K562 (cell line): Measurements from ENCODE around the gene LPCAT1. TPM values are rescaled to one million over a fixed set of nuclear protein-coding genes. Genes with fewer than 3 reads are reported as not detected.

Experiments used
- ATAC-seq: fragments of 200-7000 bp; cut with Tn5 transposase; 3 replicates; pipeline ENCODE4 v1.9.1; 2020; ENCODE audit warnings: moderate library complexity
- BruUV-seq: library from RNA; stranded (reverse); fragments of 400-500 nt; replicated peaks from 2 replicates; lab custom pipeline; 2021; lab: Mats Ljungman, UMichigan
- CTCF ChIA-PET: fragments of 300-600 bp; formaldehyde crosslinking; extraction: SDS; loops from one replicate; lab custom pipeline; 2021; ENCODE audit warnings: low intra/inter-chr PET ratio; lab: Yijun Ruan, JAX
- POLR2A ChIA-PET: fragments of 300-600, 350-650 bp; sonication (Branson Sonifier 250); formaldehyde crosslinking; extraction: SDS; loops from one replicate; lab custom pipeline; 2021; ENCODE audit warnings: antibody characterized with exemption, inconsistent platforms; lab: Yijun Ruan, JAX
- DNase-seq, 4 experiments: peaks; one replicate each; pipeline versions ENCODE4 v3.0.0 to v3.0.0-alpha.2; 2011 to 2018; ENCODE audit warnings: low spot score in 3 of 4, mixed read lengths in 3 of 4; ENCODE audit errors: extremely low read depth in 1 of 4
- FAIRE-seq: peaks from 2 replicates; lab custom pipeline; 2011; peaks lifted over from hg19 to GRCh38; lab: Jason Lieb, UNC
- H2AFZ ChIP-seq: 2 replicates; pipeline ENCODE4 v1.6.0; 2011; ENCODE audit warnings: low read depth, low read length, control low read depth, inconsistent platforms
- H3K27ac ChIP-seq: fragments of 200-600 bp; 3 replicates; pipeline ENCODE4 v1.8.0; 2011; ENCODE audit warnings: low read depth, mild to moderate bottlenecking, control low read depth, inconsistent platforms, low read length, moderate library complexity, mixed read lengths; ENCODE audit errors: extremely low read depth
- H3K27me3 ChIP-seq, 2 experiments: fragments of 300-600 bp in 1 of 2; 2 replicates in 1 of 2; 3 replicates in 1 of 2; pipeline versions ENCODE4 v1.6.0 to v1.8.0; 2011; ENCODE audit warnings: inconsistent platforms in 2 of 2, low read length in 2 of 2, mild to moderate bottlenecking in 1 of 2, mixed read lengths in 1 of 2, moderate library complexity in 1 of 2; ENCODE audit not compliant: control insufficient read depth in 2 of 2, insufficient read depth in 2 of 2
- H3K36me3 ChIP-seq: fragments of 300-600 bp; 3 replicates; pipeline ENCODE4 v1.8.0; 2011; ENCODE audit warnings: mild to moderate bottlenecking, low read length, inconsistent platforms; ENCODE audit not compliant: control insufficient read depth, insufficient read depth
- H3K4me1 ChIP-seq, 2 experiments: fragments of 200-600 bp in 1 of 2; replicated peaks in 1 of 2; 2 replicates in 1 of 2; 3 replicates in 1 of 2; pipeline versions ENCODE4 v1.5.1 to v1.8.0; 2011; ENCODE audit warnings: inconsistent platforms in 2 of 2, low read length in 2 of 2, mild to moderate bottlenecking in 1 of 2, mixed read lengths in 1 of 2, moderate library complexity in 1 of 2; ENCODE audit not compliant: control insufficient read depth in 2 of 2, insufficient read depth in 2 of 2
- H3K4me2 ChIP-seq: 2 replicates; pipeline ENCODE4 v1.6.1; 2011; ENCODE audit warnings: low read length, control low read depth, inconsistent platforms, mixed read lengths; ENCODE audit not compliant: insufficient read depth
- H3K4me3 ChIP-seq: fragments of 200-600 bp; sonication (generic), shearing (Covaris generic); 2 replicates; pipeline ENCODE4 v1.5.1; 2016; ENCODE audit warnings: control low read depth, inconsistent platforms
- H3K79me2 ChIP-seq: fragments of 200-600 bp; 3 replicates; pipeline ENCODE4 v1.8.0; 2011; ENCODE audit warnings: low read length, inconsistent platforms; ENCODE audit not compliant: control insufficient read depth, insufficient read depth
- H3K9ac ChIP-seq, 2 experiments: 2 replicates each; pipeline versions ENCODE4 v1.6.0 to v1.6.1; 2011; ENCODE audit warnings: low read depth in 2 of 2, low read length in 2 of 2, control low read depth in 1 of 2, inconsistent platforms in 1 of 2, mild to moderate bottlenecking in 1 of 2, mixed read lengths in 1 of 2; ENCODE audit not compliant: insufficient read depth in 1 of 2
- H3K9me1 ChIP-seq: one replicate; pipeline ENCODE4 v1.6.0; 2011; ENCODE audit warnings: inconsistent platforms, mild to moderate bottlenecking, low read length, moderate library complexity; ENCODE audit not compliant: control insufficient read depth, insufficient read depth
- H3K9me3 ChIP-seq: replicated peaks from 2 replicates; pipeline ENCODE4 v1.5.1; 2011; ENCODE audit warnings: low read depth, low read length, inconsistent platforms; ENCODE audit not compliant: control insufficient read depth, insufficient read depth
- H4K20me1 ChIP-seq: replicated peaks from 2 replicates; pipeline ENCODE4 v1.6.1; 2011; ENCODE audit warnings: low read length, inconsistent platforms, mixed read lengths; ENCODE audit not compliant: control insufficient read depth, insufficient read depth
- CBX1 ChIP-seq: sonication (generic); IDR thresholded peaks from 2 replicates; pipeline ENCODE4 v1.6.1; 2016; ENCODE audit warnings: antibody characterized with exemption, low read depth, mild to moderate bottlenecking
- EHMT2 ChIP-seq: fragments of 450-650 bp; IDR thresholded peaks from 2 replicates; pipeline ENCODE4 v1.6.1; 2018; ENCODE audit warnings: antibody characterized with exemption
- NFRKB ChIP-seq: fragments of 450-650 bp; IDR thresholded peaks from 2 replicates; pipeline ENCODE4 v1.6.1; 2016; ENCODE audit warnings: low read depth
- POLR2H ChIP-seq: IDR thresholded peaks from 2 replicates; pipeline ENCODE4 v1.6.1; 2016; ENCODE audit warnings: missing genetic modification characterization, low read depth, mild to moderate bottlenecking, control low read depth, missing compliant biosample characterization, moderate library complexity
- SPI1 ChIP-seq: IDR thresholded peaks from 2 replicates; pipeline ENCODE4 v1.6.1; 2011; ENCODE audit warnings: low read depth, low read length, control low read depth, borderline replicate concordance
- TCF7L2 ChIP-seq: fragments of 150-350 bp; IDR thresholded peaks from 2 replicates; pipeline ENCODE4 v1.6.1; 2016; ENCODE audit warnings: low read depth, mild to moderate bottlenecking, low read length, moderate library complexity
- TEAD4 ChIP-seq, 2 experiments: sonication (generic) in 1 of 2; formaldehyde crosslinking in 1 of 2; IDR thresholded peaks; 2 replicates each; pipeline versions ENCODE4 v1.6.1 to v1.8.0; 2012 to 2022; ENCODE audit warnings: borderline replicate concordance in 1 of 2, inconsistent platforms in 1 of 2, low read length in 1 of 2, mild to moderate bottlenecking in 1 of 2, missing genetic modification reagents in 1 of 2
- WGBS: fragments of 100-300 bp; shearing (Covaris generic); methylation state at CpG from one replicate; pipeline ENCODE4 v1.1.6; 2016; ENCODE audit warnings: low coverage, mixed read lengths; ENCODE audit not compliant: insufficient coverage; ENCODE audit errors: missing lambda C conversion rate; 5-methylcytosine and 5-hydroxymethylcytosine counted together
- in situ Hi-C: fragments of 300-500 bp; cut with MboI; formaldehyde crosslinking; loops from 4 replicates; pipeline ENCODE4 v1.15.0; 2018; ENCODE audit warnings: inconsistent platforms, mixed read lengths
- intact Hi-C: fragments of 100-400 bp; cut with micrococcal nuclease; formaldehyde crosslinking; loops from 2 replicates; pipeline ENCODE4 v1.14.2; 2022
- polyA plus RNA-seq, 8 experiments: library from polyadenylated mRNA; depleted of rRNA in 4 of 8; stranded (reverse) in 5 of 8; unstranded in 3 of 8; fragments of >200 nt; fragmentation: Nextera tagmentation in 2 of 8; fragmentation: Illumina TruSeq in 1 of 8; extraction: Ambion mirVana in 2 of 8; extraction: Trizol in 1 of 8; gene quantifications; 2 replicates each; pipeline versions ENCODE4 v1.2.1 to v1.2.3, GENCODE V29; 2011 to 2014; ENCODE audit warnings: inconsistent platforms in 1 of 8, missing spikeins in 1 of 8
- total RNA-seq, 7 experiments: library from RNA; depleted of rRNA in 6 of 7; stranded (reverse); fragments of >200 nt in 6 of 7; fragmentation: Illumina TruSeq in 2 of 7; extraction: Trizol in 2 of 7; gene quantifications; 2 replicates each; pipeline versions ENCODE4 v1.2.1 to v1.2.3, GENCODE V29; 2011 to 2021; ENCODE audit warnings: low replicate concordance in 1 of 7

The LPCAT1 gene
- total and polyA plus RNA-seq, 9 of the 15 experiments (the other 6 are each of a cell fraction or from before 2014, with no cell fraction given) = 0.14 to 18.4 (median 13.9) TPM

GRCh38 chr5:1492757-1493156, 31.0 kb downstream of the LPCAT1 start:
- intact Hi-C loops = no loop called here
- in situ Hi-C loops = no loop called here
- Histone ChIP-seq H2AFZ (no peak overlapping the region), H4K20me1 (no peaks in the 10 kb centered on the region; the same call in 1 of the 2 replicates), H3K36me3 (peaks cover 6% of the 10 kb centered on the region; the same call in 2 of the 3 replicates), H3K9ac (no peak overlapping the region; a peak in 1 of 4 replicates), H3K4me2 (no peak overlapping the region), H3K27me3 (no peaks in the 10 kb centered on the region), H3K9me1 (no peaks in the 10 kb centered on the region), H3K4me1 (peaks cover 0 to 10% of the 10 kb centered on the region in 2 experiments; a peak in 1 of 5 replicates), H3K79me2 (no peaks in the 10 kb centered on the region), H3K9me3 (no peaks in the 10 kb centered on the region), H3K27ac (no peak overlapping the region), H3K4me3 (no peak overlapping the region)
- FAIRE-seq = no peak
- no TSS peak for BruUV-seq
- POLR2A ChIA-PET = no interaction called here
- TF ChIP-seq POLR2H (tag) (no peak), NFRKB (no peak), CBX1 (no peak), TEAD4 (IDR thresholded peaks at IDR 0.05; ENCODE audit: low read length) (no peak), TEAD4 (CRISPR knock-in tag; IDR thresholded peaks at IDR 0.05; ENCODE audit: borderline replicate concordance) (no peak), TCF7L2 (no peak)
- ATAC-seq = no peak
- DNase-seq = no peak
- WGBS = 74% methylated on average over 12 of the region's 12 CpGs
- CTCF ChIA-PET = no interaction called here

- ChIA-PET CTCF (no interaction called here), POLR2A (interaction anchor here (0.6 kb wide), 1 partner anchor 568 kb away, joined by 3 read pairs; no protein-coding TSS in a partner anchor)
- no peaks in the 10 kb centered on the region for H4K20me1 ChIP-seq
- H3K4me1 ChIP-seq = peaks cover 0 to 10% of the 10 kb centered on the region in 2 experiments; a peak in 1 of 5 replicates
- H3K27me3 ChIP-seq = no peaks in the 10 kb centered on the region
- TF ChIP-seq EHMT2 (no peak), SPI1 (peak; percentile 65; the same call in 1 of the 2 replicates)
- H3K36me3 ChIP-seq = peaks cover 17% of the 10 kb centered on the region; the same call in 2 of the 3 replicates
- H3K4me2 ChIP-seq = no peak overlapping the region
- no TSS peak for BruUV-seq
- no peaks in the 10 kb centered on the region for H3K9me3 ChIP-seq
- H3K9me1 ChIP-seq = no peaks in the 10 kb centered on the region
- H3K27ac ChIP-seq = no peak overlapping the region
- no peak overlapping the region for H2AFZ ChIP-seq
- in situ Hi-C loops = no loop called here
- no peak for ATAC-seq
- FAIRE-seq = no peak
- no peak for DNase-seq
- intact Hi-C loops = no loop called here
- H3K4me3 ChIP-seq = no peak overlapping the region
- 54% methylated on average over 12 of the region's 12 CpGs for WGBS
- H3K79me2 ChIP-seq = no peaks in the 10 kb centered on the region
- H3K9ac ChIP-seq = no peak overlapping the region
These were observed 33.4 kb downstream of the LPCAT1 start for GRCh38 chr5:1490376-1490775.
